ENCODE results near the gene GJD3.

Gene GJD3

DNA sequence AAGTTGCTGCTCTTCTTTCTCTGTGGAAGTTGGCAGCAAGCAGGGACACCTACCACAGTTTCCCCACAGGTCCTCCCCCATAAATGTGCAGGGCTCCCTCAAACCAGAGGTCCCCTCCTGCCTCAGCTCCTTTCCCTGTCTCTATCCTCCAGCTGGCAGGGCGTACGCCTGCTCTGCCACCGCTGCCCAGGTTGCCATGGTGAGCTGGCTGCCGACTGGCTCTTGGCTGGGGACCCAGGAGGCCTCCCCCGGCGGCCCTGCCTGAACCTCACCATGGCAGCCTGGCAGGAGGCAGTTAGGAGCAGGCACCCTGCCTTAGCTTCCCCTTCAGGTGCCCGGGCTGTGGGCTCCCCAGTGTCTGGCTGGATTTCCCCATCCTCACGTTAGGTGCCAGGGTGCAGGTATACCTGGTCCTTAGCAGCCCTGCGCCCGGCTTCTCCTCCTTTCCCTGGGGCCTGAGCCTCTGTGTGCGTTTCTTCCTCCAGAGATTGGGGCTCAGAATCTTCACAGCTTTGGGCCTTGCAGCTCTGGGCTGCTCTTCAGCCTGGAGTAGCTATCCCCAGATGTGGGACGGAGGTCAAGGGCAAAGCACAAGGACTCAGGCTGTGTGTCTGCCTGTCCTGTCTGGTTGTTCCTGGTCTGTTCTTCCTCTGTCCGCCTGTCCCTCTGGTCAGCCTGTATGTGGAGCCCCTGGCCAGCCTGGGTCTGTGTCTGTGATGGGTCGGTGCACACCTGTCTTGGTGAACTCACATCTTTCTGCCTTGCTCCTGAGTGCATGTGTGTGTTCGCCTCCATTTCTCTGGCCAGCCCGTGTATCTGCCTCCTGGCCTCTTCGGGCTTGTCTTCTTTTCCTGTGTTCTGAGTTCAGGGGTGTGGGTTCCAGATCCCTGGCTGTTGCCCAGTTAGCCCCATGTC lies 15.7 kb downstream of the GJD3 start:
- no peak for DNase-seq (ENCODE audit: low spot score)
- TF ChIP-seq, protein P1, sequence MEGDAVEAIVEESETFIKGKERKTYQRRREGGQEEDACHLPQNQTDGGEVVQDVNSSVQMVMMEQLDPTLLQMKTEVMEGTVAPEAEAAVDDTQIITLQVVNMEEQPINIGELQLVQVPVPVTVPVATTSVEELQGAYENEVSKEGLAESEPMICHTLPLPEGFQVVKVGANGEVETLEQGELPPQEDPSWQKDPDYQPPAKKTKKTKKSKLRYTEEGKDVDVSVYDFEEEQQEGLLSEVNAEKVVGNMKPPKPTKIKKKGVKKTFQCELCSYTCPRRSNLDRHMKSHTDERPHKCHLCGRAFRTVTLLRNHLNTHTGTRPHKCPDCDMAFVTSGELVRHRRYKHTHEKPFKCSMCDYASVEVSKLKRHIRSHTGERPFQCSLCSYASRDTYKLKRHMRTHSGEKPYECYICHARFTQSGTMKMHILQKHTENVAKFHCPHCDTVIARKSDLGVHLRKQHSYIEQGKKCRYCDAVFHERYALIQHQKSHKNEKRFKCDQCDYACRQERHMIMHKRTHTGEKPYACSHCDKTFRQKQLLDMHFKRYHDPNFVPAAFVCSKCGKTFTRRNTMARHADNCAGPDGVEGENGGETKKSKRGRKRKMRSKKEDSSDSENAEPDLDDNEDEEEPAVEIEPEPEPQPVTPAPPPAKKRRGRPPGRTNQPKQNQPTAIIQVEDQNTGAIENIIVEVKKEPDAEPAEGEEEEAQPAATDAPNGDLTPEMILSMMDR (IDR thresholded peaks at IDR 0.05; ENCODE audit: extremely low read depth, missing control alignments): no peak

DNA sequence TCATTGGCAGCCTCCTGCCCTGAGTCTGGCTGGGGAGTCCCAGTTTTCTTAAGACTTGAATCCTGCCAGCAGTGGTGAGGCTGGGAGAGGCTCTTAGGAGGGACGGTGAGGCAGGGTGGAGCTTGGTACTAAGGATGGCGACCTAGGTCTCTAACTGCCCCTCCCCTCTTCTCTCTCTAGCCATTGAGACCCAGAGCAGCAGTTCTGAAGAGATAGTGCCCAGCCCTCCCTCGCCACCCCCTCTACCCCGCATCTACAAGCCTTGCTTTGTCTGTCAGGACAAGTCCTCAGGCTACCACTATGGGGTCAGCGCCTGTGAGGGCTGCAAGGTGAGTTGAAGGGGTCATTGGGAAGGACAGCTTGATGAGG lies 16.4 kb downstream of the GJD3 start:
- TF ChIP-seq, protein P1 (IDR thresholded peaks at IDR 0.05; ENCODE audit: extremely low read depth, missing control alignments): no peak
- no peak for DNase-seq (ENCODE audit: low spot score)

DNA sequence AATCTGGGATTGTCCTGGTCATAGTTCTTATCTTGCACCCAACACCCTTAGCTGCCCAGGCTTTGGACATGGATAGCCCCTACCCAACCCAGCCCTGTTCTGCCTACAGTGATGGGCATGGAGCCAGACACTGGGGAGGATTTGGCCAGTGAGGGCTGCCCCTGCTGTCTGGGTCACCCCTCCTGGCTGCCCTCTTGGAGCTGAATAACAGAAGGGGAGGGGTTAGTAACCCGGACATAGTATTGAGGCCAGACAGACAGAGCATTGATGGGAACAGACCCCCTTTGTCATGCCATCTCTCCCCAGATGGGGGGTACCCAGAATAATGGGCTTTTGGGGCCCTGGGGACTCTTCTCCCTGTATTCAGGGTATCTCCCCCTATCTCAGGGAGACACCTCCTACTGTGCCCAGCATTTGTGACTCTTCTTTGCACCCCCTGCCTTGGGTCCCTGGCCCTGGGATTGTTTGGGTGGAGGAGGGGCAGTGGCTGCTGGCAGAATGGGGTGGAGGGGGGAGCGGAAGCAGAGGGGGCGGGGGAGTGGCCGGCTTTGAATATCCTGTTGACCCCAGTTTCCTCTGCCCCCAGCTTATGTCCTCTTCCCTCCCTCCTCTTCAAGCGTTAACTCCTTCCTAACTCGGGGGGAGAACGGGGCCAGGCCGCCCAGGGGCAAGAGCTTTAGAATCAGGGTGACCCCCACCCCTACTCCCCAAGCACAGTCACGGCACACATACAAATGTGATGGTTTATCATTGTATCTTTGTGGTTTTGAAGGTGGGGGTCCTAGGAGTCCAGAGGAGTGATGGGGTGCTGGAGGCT lies 17.0 kb downstream of the GJD3 start:
- no peak for DNase-seq (ENCODE audit: low spot score)
- TF ChIP-seq, protein P1 (IDR thresholded peaks at IDR 0.05; ENCODE audit: extremely low read depth, missing control alignments): no peak

DNA sequence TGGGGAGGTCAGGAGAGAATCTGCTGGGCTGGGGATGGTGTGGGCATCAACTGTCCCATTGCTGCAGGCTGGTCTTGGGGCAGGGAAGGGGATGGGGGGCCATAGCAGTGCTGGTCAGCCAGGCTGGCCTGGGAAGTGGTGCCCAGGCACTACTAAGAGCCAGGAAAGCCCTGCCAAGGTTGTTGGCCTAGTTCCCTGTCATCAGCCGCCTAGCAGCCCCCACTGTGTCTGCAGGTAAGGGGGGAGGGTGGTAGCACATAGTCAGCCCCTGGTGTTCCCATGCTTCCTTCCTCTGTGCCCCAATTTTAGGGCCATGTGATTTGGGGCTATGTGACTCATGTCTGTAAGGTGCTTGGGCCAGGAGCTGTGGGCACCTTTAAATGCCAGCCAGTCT lies 17.8 kb downstream of the GJD3 start:
- DNase-seq (ENCODE audit: low spot score): no peak
- TF ChIP-seq, protein P1 (IDR thresholded peaks at IDR 0.05; ENCODE audit: extremely low read depth, missing control alignments): no peak

DNA sequence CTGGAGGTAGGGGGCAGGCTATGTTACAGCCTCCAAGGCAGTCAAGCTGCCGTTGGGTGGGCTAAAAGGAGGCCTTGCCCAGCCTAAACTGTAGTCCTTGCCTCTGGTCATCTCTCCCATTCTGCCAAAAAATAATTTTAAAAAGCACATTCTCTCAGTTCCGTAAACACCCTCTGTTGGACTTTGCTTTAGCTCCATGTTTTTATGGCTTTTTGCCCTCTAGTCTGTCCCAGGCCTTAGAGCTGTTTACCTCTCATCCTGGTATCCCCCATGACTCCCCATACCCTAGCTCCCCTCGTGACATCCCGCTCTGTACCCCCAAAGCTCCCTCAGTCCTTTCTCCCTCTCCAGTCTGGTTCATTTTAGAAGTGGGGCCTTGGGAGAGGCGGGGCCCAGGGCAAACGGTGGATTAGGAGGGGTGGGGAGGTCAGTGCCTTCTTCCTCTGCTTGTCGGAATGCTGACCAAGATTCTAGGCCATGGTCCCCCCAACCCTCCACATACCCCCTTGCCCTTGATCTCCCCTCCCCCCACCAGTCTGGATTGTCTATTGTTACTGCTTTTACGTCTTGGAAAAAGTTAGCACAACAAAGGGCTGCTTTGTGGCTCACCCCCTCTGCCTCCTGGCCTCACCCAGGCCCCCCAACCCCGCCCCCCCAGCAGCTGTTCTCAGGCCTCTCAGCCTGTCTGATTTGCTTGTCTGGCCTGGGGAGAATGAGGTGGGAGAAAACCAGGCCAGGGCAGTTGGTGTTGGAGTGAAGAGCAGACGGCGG lies 18.4 kb downstream of the GJD3 start:
- DNase-seq (ENCODE audit: low spot score): no peak
- TF ChIP-seq, protein P1 (IDR thresholded peaks at IDR 0.05; ENCODE audit: extremely low read depth, missing control alignments): no peak

GRCh38 chr17:40345161-40345993 lies 19.2 kb downstream of the GJD3 start:
- no peak for DNase-seq (ENCODE audit: low spot score)
- TF ChIP-seq, protein P1 (IDR thresholded peaks at IDR 0.05; ENCODE audit: extremely low read depth, missing control alignments): no peak
